Left ventricle myocardium inferior (tissue), 1 donor: ENCODE results near the gene TECPR1. TPM values are rescaled to one million over a fixed set of nuclear protein-coding genes. Genes with fewer than 3 reads are reported as not detected.

Source experiments
- DNase-seq: peaks from one replicate; pipeline ENCODE4 v3.0.0-alpha.2; 2020
- H3K27ac ChIP-seq: fragments of 200-600 bp; replicated peaks from 2 replicates; pipeline ENCODE4 v1.8.0; 2021
- H3K27me3 ChIP-seq: fragments of 200-600 bp; 2 replicates; pipeline ENCODE4 v1.8.0; 2021; ENCODE audit warnings: low read depth
- H3K36me3 ChIP-seq: fragments of 200-600 bp; 2 replicates; pipeline ENCODE4 v1.8.0; 2021
- H3K4me1 ChIP-seq: fragments of 200-600 bp; 2 replicates; pipeline ENCODE4 v1.8.0; 2021
- H3K4me3 ChIP-seq: fragments of 200-600 bp; 2 replicates; pipeline ENCODE4 v1.8.0; 2021; ENCODE audit warnings: mild to moderate bottlenecking, moderate library complexity
- H3K9me3 ChIP-seq: fragments of 200-600 bp; replicated peaks from 2 replicates; pipeline ENCODE4 v1.8.0; 2021
- intact Hi-C: fragments of 100-400 bp; cut with micrococcal nuclease; formaldehyde crosslinking; loops from one replicate; pipeline ENCODE4 v1.11.0; 2022
- total RNA-seq: library from RNA; stranded (reverse); fragmentation: NEBNext Ultra II Directional; extraction: Animal tissue kit (Norgen Biotek cat#: 25700); gene quantifications from one replicate; pipeline ENCODE4 v1.2.1, GENCODE V29; 2021
- TF ChIP-seq, protein P1 (sequence below): fragments of 200-600 bp; IDR thresholded peaks from 2 replicates; pipeline ENCODE4 v1.8.0; 2021; ENCODE audit warnings: antibody characterized with exemption, mild to moderate bottlenecking, borderline replicate concordance
- donor health status: DM: no; HTN: yes; CAD: no; lungs with severe emphysema.

The TECPR1 gene
- total RNA-seq, 1 donor from 2014 or later = 17.3 TPM

DNA sequence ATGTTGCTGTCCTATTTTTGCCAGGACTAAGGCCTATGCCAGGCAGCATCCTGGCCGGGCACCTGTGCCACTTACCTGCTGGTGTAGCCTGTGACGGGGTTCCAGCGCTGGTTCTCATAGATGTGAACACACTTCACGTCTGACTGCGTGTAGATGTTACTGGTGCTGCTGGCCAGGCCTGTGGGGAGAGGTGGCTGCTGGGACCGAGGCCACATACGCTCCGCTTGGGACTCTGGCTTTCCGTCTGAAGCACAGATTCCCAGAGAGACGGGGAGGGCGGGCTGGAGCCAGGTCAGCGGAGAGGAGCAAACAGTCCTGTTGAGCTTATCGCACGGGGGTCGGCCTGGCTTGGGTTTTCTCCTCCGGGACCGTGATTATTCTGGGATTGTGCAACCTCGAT, 24.1 kb downstream of the TECPR1 start:
- peaks cover 88% of the 10 kb centered on the region for H3K36me3 ChIP-seq
- TF ChIP-seq, protein P1, sequence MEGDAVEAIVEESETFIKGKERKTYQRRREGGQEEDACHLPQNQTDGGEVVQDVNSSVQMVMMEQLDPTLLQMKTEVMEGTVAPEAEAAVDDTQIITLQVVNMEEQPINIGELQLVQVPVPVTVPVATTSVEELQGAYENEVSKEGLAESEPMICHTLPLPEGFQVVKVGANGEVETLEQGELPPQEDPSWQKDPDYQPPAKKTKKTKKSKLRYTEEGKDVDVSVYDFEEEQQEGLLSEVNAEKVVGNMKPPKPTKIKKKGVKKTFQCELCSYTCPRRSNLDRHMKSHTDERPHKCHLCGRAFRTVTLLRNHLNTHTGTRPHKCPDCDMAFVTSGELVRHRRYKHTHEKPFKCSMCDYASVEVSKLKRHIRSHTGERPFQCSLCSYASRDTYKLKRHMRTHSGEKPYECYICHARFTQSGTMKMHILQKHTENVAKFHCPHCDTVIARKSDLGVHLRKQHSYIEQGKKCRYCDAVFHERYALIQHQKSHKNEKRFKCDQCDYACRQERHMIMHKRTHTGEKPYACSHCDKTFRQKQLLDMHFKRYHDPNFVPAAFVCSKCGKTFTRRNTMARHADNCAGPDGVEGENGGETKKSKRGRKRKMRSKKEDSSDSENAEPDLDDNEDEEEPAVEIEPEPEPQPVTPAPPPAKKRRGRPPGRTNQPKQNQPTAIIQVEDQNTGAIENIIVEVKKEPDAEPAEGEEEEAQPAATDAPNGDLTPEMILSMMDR = no peak
- DNase-seq = no peak

DNA sequence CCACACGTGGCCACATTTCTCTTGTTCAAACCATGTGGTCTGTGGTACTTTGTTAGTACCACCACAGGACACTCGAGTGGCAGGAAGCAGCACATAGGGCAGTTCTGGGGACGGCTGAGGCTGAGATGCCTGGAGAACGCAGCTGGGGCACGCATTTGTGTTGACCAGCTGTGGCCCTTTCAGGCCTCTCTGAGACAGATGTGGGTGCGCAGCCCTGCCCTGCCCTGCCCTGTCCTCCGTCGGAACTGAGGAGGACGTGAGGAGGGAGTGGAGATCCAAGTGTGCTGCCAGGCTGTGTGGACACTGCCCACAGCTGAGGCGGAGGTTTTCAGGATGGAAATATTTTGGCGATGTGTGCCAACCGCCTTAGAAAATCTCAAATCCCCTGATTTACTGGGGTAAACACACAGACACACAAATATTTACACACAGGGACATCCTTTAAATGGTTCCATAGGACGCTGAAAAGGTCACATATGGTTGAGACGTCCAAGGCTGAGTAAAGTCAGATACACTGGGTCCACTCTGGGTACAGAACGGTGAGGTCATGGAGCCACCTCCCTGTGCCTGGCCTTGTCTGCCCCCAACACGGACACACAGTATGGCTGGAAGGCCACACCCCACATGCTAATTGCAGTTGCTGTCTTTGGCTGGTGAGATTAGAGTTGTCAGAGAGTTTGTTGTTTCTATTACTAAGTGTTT, 26.0 kb downstream of the TECPR1 start:
- intact Hi-C loops = no loop called here
- TF ChIP-seq, protein P1 = no peak
- Histone ChIP-seq H3K9me3 (no peaks in the 10 kb centered on the region), H3K27me3 (no peaks in the 10 kb centered on the region), H3K4me1 (no peaks in the 10 kb centered on the region), H3K4me3 (no peak overlapping the region), H3K27ac (no peak overlapping the region), H3K36me3 (peaks cover 93% of the 10 kb centered on the region)
- no peak for DNase-seq

More for the DNA sequence above, 24.1 kb downstream of the TECPR1 start:
- Histone ChIP-seq H3K27me3 (no peaks in the 10 kb centered on the region), H3K4me3 (no peak overlapping the region), H3K9me3 (no peaks in the 10 kb centered on the region), H3K27ac (no peak overlapping the region), H3K4me1 (no peaks in the 10 kb centered on the region)
- intact Hi-C loops = no loop called here

DNA sequence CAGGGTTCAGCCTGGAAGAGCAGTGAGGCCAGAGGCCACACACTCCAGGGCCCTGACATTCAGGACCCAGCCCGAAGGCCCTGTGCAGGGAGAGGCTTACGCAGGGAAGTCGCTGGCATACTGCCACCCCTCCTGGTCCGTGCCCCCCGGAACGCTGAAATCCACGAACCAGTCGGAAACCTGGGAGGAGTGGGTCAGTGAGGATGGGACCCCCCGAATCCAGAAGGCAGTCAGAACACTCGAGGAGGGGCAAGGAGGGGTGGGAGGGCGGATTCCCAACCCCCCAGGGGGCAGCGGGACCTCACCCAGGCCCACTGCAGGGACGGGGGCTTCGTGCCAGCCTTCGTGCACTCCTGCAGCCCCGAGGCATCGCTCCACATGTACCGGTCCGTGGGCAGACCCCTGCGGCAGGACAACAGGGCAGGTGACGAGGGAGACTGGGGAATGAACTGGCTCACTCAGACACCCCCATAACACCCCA, 27.3 kb downstream of the TECPR1 start:
- intact Hi-C loops = no loop called here
- Histone ChIP-seq H3K9me3 (no peaks in the 10 kb centered on the region), H3K27me3 (no peaks in the 10 kb centered on the region), H3K4me3 (no peak overlapping the region), H3K36me3 (peaks cover 94% of the 10 kb centered on the region), H3K27ac (no peak overlapping the region), H3K4me1 (no peaks in the 10 kb centered on the region)
- no peak for DNase-seq
- TF ChIP-seq, protein P1 = no peak

DNA sequence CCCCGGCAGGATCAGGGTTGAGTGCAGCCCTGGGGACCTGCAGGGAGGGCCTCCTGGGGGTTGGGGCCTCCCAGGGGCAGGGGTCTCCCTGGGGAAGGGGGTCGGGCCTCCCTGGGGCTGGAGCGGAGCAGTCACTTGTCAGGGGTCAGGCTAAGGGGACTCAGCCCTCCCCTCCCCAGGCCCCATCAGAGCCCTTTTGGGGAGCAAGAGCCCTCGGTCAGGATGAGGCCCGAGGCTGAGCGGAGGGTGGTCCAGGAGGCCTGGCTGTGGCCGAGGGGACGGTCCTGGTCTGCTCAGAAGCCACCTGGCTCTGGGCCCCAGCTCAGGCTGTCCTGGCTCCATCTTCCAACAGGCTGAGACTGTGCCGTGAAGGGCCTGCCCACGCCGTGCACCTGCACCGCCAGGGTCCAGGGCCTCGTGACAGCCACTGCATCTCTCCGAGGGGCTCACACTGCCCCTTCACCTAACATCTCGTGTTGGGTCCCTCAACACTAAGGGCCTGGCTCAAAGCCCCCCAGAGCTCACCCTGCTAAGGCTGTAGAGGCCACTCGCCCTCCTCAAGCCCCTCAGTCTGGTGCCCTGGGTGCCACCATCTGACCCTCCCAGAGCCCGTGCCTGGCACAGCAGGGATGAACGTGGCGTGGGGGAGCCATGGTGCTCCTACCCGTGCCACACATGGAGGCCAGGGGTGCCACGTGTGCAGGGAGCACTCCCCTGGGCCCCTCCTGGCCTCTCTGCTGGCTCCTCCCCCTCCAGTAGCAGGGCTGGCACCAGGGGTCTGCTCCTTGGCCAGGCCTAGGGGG, 27.9 kb downstream of the TECPR1 start:
- Histone ChIP-seq H3K27ac (no peak overlapping the region), H3K27me3 (no peaks in the 10 kb centered on the region), H3K36me3 (peaks cover 92% of the 10 kb centered on the region), H3K4me1 (no peaks in the 10 kb centered on the region), H3K4me3 (no peak overlapping the region), H3K9me3 (no peaks in the 10 kb centered on the region)
- TF ChIP-seq, protein P1 = no peak
- intact Hi-C loops = no loop called here
- peak; percentile 2 for DNase-seq

DNA sequence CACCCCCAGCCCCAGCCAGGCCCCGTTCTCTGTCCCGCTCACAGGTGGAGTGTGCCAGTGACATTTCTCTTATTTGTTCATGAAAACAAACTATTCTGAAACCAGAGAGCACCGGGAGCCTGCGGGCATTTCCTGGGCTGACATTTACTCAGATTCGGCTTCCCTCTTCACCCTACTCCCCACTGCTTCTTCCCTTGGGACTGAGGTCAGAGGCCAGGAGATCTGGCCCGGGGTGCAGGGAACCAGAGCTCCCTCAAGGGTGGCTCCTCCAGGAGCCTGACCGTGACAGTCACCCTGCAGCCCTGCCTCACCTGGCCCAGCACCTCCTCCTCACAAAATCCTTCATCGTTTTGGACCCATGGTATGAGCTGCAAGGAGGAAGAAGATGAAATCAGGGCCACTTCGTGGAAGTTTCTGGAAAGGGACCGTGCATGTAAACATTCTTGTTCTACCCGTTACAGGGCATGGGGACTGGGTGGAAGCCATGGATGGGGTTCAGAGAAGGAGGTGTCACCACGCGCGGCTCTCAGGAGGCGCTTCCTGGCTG, 28.6 kb downstream of the TECPR1 start:
- no peak overlapping the region for H3K4me3 ChIP-seq
- intact Hi-C loops = no loop called here
- no peaks in the 10 kb centered on the region for H3K27me3 ChIP-seq
- DNase-seq = no peak
- no peak overlapping the region for H3K27ac ChIP-seq
- H3K36me3 ChIP-seq = peaks cover 87% of the 10 kb centered on the region
- TF ChIP-seq, protein P1 = no peak
- H3K9me3 ChIP-seq = no peaks in the 10 kb centered on the region
- H3K4me1 ChIP-seq = no peaks in the 10 kb centered on the region
